Panc1 (cell line): ENCODE results near the gene RPS19BP1. TPM values are rescaled to one million over a fixed set of nuclear protein-coding genes. Genes with fewer than 3 reads are reported as not detected.

ENCODE experiments used
- ATAC-seq: fragments of 200-7000 bp; cut with Tn5 transposase; 2 replicates; pipeline ENCODE4 v1.9.1; 2020; ENCODE audit warnings: mild to moderate bottlenecking, moderate library complexity
- BruUV-seq: library from RNA; stranded (reverse); fragments of 400-500 nt; replicated peaks from 2 replicates; lab custom pipeline; 2021; lab: Mats Ljungman, UMichigan
- CTCF ChIA-PET: fragments of 300-600 bp; sonication (Branson Sonifier 250); formaldehyde crosslinking; loops from one replicate; lab custom pipeline; 2022; ENCODE audit warnings: antibody characterized with exemption; lab: Charles Lee
- POLR2A ChIA-PET: fragments of 300-600 bp; sonication (Branson Sonifier 250); formaldehyde crosslinking; loops from one replicate; lab custom pipeline; 2022; ENCODE audit warnings: antibody characterized with exemption; lab: Charles Lee
- DNase-seq: peaks from one replicate; pipeline ENCODE4 v3.0.0-alpha.2; 2010; ENCODE audit warnings: low read depth, low spot score
- H3K27ac ChIP-seq: 2 replicates; pipeline ENCODE4 v1.5.1; 2011; ENCODE audit warnings: mild to moderate bottlenecking, low read length, inconsistent platforms
- H3K27me3 ChIP-seq: fragments of 200-500 bp; sonication (Bioruptor generic); 2 replicates; pipeline ENCODE4 v1.6.0; 2014; ENCODE audit warnings: low read length, inconsistent platforms; ENCODE audit not compliant: control insufficient read depth, insufficient read depth
- H3K36me3 ChIP-seq: fragments of 200-500 bp; sonication (Bioruptor generic); 2 replicates; pipeline ENCODE4 v1.5.1; 2014; ENCODE audit warnings: inconsistent platforms, mild to moderate bottlenecking, low read length, moderate library complexity; ENCODE audit not compliant: control insufficient read depth, insufficient read depth
- H3K4me1 ChIP-seq: 2 replicates; pipeline ENCODE4 v1.5.1; 2011; ENCODE audit warnings: inconsistent platforms, mild to moderate bottlenecking, low read length, moderate library complexity; ENCODE audit not compliant: control insufficient read depth, insufficient read depth
- H3K4me3 ChIP-seq, 2 experiments: 2 replicates each; pipeline ENCODE4 v1.5.1; 2011 to 2012; ENCODE audit warnings: low read depth in 2 of 2, low read length in 2 of 2, mild to moderate bottlenecking in 2 of 2, inconsistent platforms in 1 of 2, moderate library complexity in 1 of 2
- H3K9me3 ChIP-seq: fragments of 200-500 bp; sonication (Bioruptor generic); 2 replicates; pipeline ENCODE4 v1.5.1; 2014; ENCODE audit warnings: low read depth, mild to moderate bottlenecking, inconsistent platforms, low read length, moderate library complexity; ENCODE audit not compliant: control insufficient read depth, insufficient read depth
- POLR2AphosphoS5 ChIP-seq: IDR thresholded peaks from 2 replicates; pipeline ENCODE4 v1.6.1; 2012; ENCODE audit warnings: mild to moderate bottlenecking, low read depth, low read length, moderate library complexity
- REST ChIP-seq, 2 experiments: IDR thresholded peaks; 2 replicates each; pipeline ENCODE4 v1.6.1; 2011 to 2012; ENCODE audit warnings: low read depth in 2 of 2, control low read depth in 1 of 2, low read length in 1 of 2, mild to moderate bottlenecking in 1 of 2, moderate library complexity in 1 of 2; ENCODE audit not compliant: insufficient read depth in 1 of 2
- SIN3A ChIP-seq: IDR thresholded peaks from 2 replicates; pipeline ENCODE4 v1.6.1; 2012; ENCODE audit warnings: low read depth, mild to moderate bottlenecking, low read length, moderate library complexity, borderline replicate concordance; ENCODE audit not compliant: insufficient read depth
- TCF7L2 ChIP-seq: IDR thresholded peaks from 2 replicates; pipeline ENCODE4 v1.6.1; 2011; ENCODE audit warnings: mild to moderate bottlenecking, low read depth, low read length, inconsistent platforms
- in situ Hi-C: cut with HindIII; loops from 2 replicates; pipeline ENCODE4 v1.10.0; 2016; ENCODE audit warnings: low sequenced_read_pairs, low pct_unique_long_range_greater_than_20kb
- intact Hi-C: fragments of 100-400 bp; cut with micrococcal nuclease; formaldehyde crosslinking; loops from one replicate; pipeline ENCODE4 v1.10.0; 2022; ENCODE audit not compliant: unreplicated experiment
- total RNA-seq: library from RNA; stranded (reverse); gene quantifications from one replicate; pipeline ENCODE4 v1.2.1, GENCODE V29; 2021; ENCODE audit not compliant: unreplicated experiment
- TF ChIP-seq, protein P1 (sequence below): fragments of 450-650 bp; IDR thresholded peaks from 2 replicates; pipeline ENCODE4 v1.5.1; 2017; ENCODE audit warnings: mild to moderate bottlenecking

The RPS19BP1 gene
- total RNA-seq, 1 experiment from 2014 or later = 123 TPM

DNA sequence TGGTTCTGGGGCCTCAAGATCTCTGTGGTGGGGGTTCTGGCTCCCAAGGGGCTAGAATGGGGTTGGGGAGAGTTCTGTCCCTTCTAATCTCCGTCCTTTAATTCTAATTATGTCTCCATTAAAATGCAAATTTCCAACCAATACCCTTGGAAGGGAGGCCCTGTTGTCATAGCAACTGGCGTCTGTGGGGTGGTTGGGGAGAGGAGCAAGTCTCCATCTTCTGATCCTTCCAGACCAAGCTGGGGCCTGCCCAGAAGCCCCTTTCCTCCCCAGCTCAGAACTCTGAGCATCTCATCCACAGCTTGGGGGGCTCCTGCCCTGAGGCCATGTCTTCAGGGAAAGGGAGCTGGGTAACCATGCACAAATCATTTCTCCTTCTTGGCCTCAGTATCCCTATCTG is 5.4 kb upstream of the RPS19BP1 start:
- Histone ChIP-seq H3K36me3 (no peaks in the 10 kb centered on the region), H3K27me3 (no peaks in the 10 kb centered on the region), H3K27ac (no peak overlapping the region), H3K9me3 (no peaks in the 10 kb centered on the region), H3K4me3 (no peak overlapping the region), H3K4me1 (peaks cover 9% of the 10 kb centered on the region)
- TF ChIP-seq, protein P1, sequence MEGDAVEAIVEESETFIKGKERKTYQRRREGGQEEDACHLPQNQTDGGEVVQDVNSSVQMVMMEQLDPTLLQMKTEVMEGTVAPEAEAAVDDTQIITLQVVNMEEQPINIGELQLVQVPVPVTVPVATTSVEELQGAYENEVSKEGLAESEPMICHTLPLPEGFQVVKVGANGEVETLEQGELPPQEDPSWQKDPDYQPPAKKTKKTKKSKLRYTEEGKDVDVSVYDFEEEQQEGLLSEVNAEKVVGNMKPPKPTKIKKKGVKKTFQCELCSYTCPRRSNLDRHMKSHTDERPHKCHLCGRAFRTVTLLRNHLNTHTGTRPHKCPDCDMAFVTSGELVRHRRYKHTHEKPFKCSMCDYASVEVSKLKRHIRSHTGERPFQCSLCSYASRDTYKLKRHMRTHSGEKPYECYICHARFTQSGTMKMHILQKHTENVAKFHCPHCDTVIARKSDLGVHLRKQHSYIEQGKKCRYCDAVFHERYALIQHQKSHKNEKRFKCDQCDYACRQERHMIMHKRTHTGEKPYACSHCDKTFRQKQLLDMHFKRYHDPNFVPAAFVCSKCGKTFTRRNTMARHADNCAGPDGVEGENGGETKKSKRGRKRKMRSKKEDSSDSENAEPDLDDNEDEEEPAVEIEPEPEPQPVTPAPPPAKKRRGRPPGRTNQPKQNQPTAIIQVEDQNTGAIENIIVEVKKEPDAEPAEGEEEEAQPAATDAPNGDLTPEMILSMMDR = no peak
- no peak for TF ChIP-seq REST (IDR thresholded peaks at IDR 0.05; ENCODE audit: insufficient read depth in 1 of 2, low read depth in 2 of 2, low read length in 1 of 2)
- no peak for TF ChIP-seq POLR2AphosphoS5
- no peak for TF ChIP-seq TCF7L2
- no peak for TF ChIP-seq SIN3A
- BruUV-seq = no TSS peak
- CTCF ChIA-PET = no interaction called here
- DNase-seq = no peak
- no peak for ATAC-seq
- POLR2A ChIA-PET = no interaction called here
- in situ Hi-C loops = no loop called here
- intact Hi-C loops = loop anchor here (5.0 kb wide), 1 partner anchor 499 kb away; no protein-coding TSS in a partner anchor

DNA sequence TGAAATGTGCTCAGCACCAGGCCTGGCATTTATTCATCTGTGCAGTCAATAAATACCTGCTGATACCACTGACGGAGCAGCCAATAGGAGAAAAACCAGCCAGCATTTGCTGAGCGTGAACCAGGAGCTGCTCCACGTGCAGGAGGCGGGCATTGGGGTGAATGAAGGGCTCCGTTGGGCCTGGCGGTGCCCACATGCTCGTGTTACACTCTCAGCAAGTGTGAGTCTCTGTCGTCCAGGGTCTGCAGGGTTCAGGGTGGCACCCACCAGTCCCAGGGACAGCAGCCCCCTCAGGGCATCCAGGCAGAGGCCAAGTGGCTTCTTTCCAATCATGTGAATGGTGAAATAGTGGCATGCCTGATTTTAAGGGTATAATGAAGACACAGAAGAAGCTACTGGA is 4.2 kb upstream of the RPS19BP1 start:
- intact Hi-C loops (loop anchor here (5.0 kb wide), 1 partner anchor 501 kb away; no protein-coding TSS in a partner anchor), in situ Hi-C loops (no loop called here)
- no peak for DNase-seq
- no peak for TF ChIP-seq SIN3A
- TF ChIP-seq TCF7L2 = no peak
- TF ChIP-seq REST (IDR thresholded peaks at IDR 0.05; ENCODE audit: insufficient read depth in 1 of 2, low read depth in 2 of 2, low read length in 1 of 2) = no peak
- TF ChIP-seq, protein P1 = no peak
- TF ChIP-seq POLR2AphosphoS5 = no peak
- Histone ChIP-seq H3K27me3 (no peaks in the 10 kb centered on the region), H3K4me1 (peaks cover 9% of the 10 kb centered on the region), H3K27ac (no peak overlapping the region), H3K9me3 (no peaks in the 10 kb centered on the region), H3K36me3 (peaks cover 4% of the 10 kb centered on the region; the same call in 1 of the 2 replicates), H3K4me3 (no peak overlapping the region)
- ATAC-seq = no peak
- ChIA-PET POLR2A (interaction anchor here (0.6 kb wide), 1 partner anchor 88 kb away, joined by 4 read pairs; no protein-coding TSS in a partner anchor), CTCF (interaction anchor here (0.5 to 1.5 kb wide), 2 partner anchors 488 to 1749 kb away, joined by 4 to 5 read pairs; no protein-coding TSS in a partner anchor)
- BruUV-seq = no TSS peak
